Mucosa of descending colon (tissue), 3 donors: Measurements from ENCODE around the gene FOXO6. TPM values are rescaled to one million over a fixed set of nuclear protein-coding genes. Genes with fewer than 3 reads are reported as not detected.

ENCODE experiments used
- ATAC-seq: fragments of 200-7000 bp; cut with Tn5 transposase; one replicate; pipeline ENCODE4 v1.9.1; 2020; ENCODE audit warnings: mild to moderate bottlenecking, moderate library complexity
- DNase-seq, 3 donors: peaks; one replicate each; pipeline ENCODE4 v3.0.0-alpha.2; 2020
- H3K36me3 ChIP-seq: fragments of 200-600 bp; one replicate; pipeline ENCODE4 v1.8.0; 2021; ENCODE audit warnings: low read depth, mild to moderate bottlenecking
- H3K4me1 ChIP-seq: fragments of 200-600 bp; one replicate; pipeline ENCODE4 v1.8.0; 2021; ENCODE audit warnings: low read depth, mild to moderate bottlenecking
- H3K4me3 ChIP-seq: fragments of 200-600 bp; one replicate; pipeline ENCODE4 v1.8.0; 2021; ENCODE audit warnings: mild to moderate bottlenecking
- H3K9me3 ChIP-seq: fragments of 200-600 bp; one replicate; pipeline ENCODE4 v1.8.0; 2021; ENCODE audit warnings: mild to moderate bottlenecking
- intact Hi-C, 2 donors: fragments of 100-400 bp; cut with DNase I in 1 of 2; cut with micrococcal nuclease in 1 of 2; formaldehyde crosslinking; loops; one replicate each; pipeline versions ENCODE4 v1.11.0 to v1.11.1; 2022; cut with DNase I, micrococcal nuclease
- total RNA-seq, 3 donors: library from RNA; stranded (reverse); fragmentation: NEBNext Ultra II Directional in 2 of 3; extraction: Animal tissue kit (Norgen Biotek cat#: 25700) in 2 of 3; gene quantifications; one replicate each; pipeline versions ENCODE4 v1.2.1 to v1.2.4, GENCODE V29; 2021 to 2023
- TF ChIP-seq, protein P1 (sequence below): fragments of 200-600 bp; IDR thresholded peaks from one replicate; pipeline ENCODE4 v1.8.0; 2022; ENCODE audit warnings: antibody characterized with exemption, mild to moderate bottlenecking
- donor health status: DM: no; HTN: no; CAD: no; lungs with moderate emphysema.
- donor health status: DM: no; HTN: no; CAD: no.
- donor health status: DM: no; HTN: yes; CAD: no.

FOXO6 gene
- total RNA-seq, 3 donors from 2014 or later: 0.65 to 2.0 (median 0.72) TPM

DNA sequence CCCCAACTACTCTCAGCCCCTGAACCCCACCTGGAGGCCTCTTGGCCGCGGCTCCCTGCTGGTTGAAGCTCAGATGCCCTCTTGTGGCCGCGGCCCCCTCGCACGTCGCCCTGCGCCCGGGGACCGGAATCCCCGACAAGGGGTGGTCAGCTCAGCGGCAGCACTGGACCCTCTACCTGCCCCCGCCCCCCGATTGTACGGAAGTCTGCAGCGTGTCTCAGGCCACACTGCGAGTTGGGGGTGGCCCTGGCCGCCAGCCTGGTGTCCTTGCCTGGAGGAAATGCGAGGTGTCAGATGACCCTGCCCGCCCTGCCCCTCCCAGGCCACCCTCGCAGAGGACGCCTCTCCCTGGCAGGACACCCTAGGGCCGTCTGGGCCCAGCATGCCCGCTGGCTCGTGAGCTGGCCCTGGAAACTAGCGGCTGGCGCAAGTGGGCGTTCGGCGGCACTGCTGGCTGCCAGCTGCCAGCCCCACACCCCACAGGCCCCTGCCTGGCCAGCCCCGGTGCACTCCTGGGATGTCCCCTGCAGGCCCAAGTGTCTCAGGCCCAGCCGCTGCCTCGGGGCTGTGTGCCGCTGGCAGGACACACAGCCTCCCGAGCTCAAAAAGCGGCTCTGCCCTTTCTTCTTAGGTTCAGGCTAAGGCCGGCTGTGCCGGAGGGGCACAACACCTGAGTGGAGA, 62.4 kb downstream of the FOXO6 start:
- intact Hi-C loops: no loop called here
- TF ChIP-seq, protein P1, sequence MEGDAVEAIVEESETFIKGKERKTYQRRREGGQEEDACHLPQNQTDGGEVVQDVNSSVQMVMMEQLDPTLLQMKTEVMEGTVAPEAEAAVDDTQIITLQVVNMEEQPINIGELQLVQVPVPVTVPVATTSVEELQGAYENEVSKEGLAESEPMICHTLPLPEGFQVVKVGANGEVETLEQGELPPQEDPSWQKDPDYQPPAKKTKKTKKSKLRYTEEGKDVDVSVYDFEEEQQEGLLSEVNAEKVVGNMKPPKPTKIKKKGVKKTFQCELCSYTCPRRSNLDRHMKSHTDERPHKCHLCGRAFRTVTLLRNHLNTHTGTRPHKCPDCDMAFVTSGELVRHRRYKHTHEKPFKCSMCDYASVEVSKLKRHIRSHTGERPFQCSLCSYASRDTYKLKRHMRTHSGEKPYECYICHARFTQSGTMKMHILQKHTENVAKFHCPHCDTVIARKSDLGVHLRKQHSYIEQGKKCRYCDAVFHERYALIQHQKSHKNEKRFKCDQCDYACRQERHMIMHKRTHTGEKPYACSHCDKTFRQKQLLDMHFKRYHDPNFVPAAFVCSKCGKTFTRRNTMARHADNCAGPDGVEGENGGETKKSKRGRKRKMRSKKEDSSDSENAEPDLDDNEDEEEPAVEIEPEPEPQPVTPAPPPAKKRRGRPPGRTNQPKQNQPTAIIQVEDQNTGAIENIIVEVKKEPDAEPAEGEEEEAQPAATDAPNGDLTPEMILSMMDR: no peak
- no peaks in the 10 kb centered on the region for H3K9me3 ChIP-seq
- ATAC-seq (peak; percentile 8), DNase-seq (peak in 2 of 3 donors; percentile 18 to 37)
- H3K4me3 ChIP-seq: no peak overlapping the region
- H3K4me1 ChIP-seq: no peaks in the 10 kb centered on the region
- no peaks in the 10 kb centered on the region for H3K36me3 ChIP-seq

DNA sequence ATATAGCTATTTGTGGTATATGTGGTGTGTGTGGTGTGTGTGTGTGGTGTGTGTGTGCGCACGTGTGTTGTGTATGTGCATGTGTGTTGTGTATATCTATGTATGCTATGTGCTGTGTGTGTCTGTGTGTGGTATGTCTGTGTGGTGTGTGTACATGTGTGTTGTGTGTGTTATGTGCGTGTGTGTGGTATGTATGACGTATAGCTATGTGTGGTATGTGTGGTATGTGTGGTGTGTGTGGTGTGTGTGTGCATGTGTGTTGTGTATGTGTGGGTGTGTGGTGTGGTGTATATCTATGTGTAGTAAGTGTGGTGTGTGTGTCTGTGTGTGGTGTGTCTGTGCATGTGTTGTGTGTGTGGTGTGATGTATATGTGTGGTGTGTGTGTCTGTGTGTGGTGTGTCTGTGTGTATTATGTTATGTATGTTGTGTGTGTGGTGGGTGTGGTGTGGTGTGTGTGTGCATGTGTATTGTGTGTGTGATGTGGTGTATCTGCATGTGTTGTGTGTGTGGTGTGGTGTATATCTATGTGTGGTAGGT, 63.4 kb downstream of the FOXO6 start:
- Histone ChIP-seq H3K4me3 (no peak overlapping the region), H3K4me1 (no peaks in the 10 kb centered on the region), H3K9me3 (no peaks in the 10 kb centered on the region), H3K36me3 (no peaks in the 10 kb centered on the region)
- TF ChIP-seq, protein P1: no peak
- no peak for DNase-seq
- no peak for ATAC-seq
- intact Hi-C loops: no loop called here

DNA sequence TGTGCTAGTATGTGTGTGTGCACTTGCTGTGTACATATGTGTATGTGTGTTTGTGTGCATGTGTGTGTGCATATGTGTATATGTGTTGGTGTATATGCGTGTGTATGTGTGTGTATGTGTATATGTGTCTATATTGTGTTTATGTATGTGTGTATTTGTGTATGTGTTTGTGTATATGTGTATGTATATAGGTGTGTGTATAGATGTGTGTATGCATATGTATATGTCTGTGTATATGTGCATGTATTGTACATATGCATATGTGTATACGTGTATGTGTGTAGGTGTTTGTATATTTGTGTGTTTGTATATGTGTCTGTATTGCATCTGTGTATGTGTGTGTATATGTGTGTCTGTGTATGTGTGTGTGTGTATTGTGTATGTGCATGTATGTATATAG, 64.1 kb downstream of the FOXO6 start:
- ATAC-seq: no peak
- Histone ChIP-seq H3K9me3 (no peaks in the 10 kb centered on the region), H3K36me3 (no peaks in the 10 kb centered on the region), H3K4me3 (no peak overlapping the region), H3K4me1 (no peaks in the 10 kb centered on the region)
- TF ChIP-seq, protein P1: no peak
- no peak for DNase-seq
- intact Hi-C loops: no loop called here

DNA sequence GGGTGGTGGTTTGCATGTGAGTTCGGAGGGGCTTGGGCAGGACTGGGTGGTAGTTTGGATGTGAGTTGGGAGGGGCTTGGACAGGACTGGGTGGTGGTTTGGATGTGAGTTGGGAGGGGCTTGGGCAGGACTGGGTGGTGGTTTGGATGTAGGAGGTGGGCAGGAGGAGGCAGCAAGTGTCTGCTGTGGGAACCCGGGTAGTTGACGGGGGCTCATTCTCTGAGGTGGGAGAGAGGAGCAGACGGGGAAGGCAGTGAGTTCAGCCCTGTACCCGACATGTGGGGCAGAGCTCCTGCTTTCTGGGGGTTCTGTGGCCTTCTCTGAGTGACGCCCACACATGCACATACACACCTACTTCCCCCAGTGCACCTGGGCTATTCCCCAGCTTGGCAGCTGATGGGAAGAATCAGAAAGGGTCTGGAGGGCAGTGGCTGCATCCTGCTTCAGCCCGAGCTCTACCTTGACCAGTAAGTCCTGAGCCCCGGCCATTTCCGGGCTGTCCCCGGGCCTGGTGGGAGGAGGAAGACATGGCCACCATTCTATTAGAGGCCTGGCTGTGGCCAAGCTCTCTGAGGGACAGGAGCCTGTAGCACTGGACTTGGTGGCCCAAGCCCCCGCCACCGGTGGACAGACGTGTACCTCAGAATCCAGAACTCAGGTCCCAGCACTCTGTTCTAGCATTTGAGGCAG, 65.1 kb downstream of the FOXO6 start:
- TF ChIP-seq, protein P1: no peak
- no peaks in the 10 kb centered on the region for H3K36me3 ChIP-seq
- no peak overlapping the region for H3K4me3 ChIP-seq
- no peaks in the 10 kb centered on the region for H3K4me1 ChIP-seq
- DNase-seq (no peak), ATAC-seq (no peak)
- H3K9me3 ChIP-seq: no peaks in the 10 kb centered on the region
- intact Hi-C loops: no loop called here

DNA sequence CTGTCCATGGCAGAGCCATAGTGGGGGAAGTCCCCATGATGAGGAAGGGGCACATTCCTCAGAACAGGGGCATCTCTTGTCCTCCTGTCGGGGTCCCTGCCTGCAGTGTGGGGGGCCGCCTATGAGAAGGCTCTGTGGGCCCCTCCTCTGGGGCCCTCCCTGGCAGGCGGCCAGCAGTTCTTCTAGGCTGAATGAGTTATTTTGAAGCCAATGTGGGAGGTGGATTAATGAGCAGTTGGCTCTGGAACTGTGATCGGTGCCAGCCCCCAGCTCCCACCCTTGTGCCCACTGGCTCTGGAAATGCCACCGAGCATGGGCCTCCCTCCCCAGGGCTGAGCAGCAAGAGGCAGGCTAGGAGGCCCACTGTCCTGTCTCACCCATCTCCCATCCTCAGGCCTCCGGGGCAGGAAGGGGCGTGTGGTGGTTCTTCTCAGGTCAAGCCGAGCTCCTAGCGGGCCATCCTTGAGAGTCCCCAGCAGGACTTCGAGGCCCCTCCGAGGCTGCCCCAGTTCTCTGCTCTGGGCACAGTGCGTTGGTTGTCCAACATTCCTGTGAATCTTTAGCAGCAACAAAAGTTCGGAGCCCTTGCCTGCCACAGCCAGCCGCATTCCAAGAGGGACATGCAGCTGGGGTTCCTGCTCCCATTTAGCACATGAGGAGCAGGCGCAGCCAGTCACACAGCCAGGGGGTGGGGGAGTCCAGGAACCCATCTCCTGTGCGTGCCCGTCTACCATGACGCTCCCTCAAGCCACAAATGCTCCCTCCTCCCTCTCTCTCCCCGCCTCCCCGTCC, 66.1 kb downstream of the FOXO6 start:
- ATAC-seq: no peak
- intact Hi-C loops: no loop called here

More for the DNA sequence above, 66.1 kb downstream of the FOXO6 start:
- no peaks in the 10 kb centered on the region for H3K9me3 ChIP-seq
- no peaks in the 10 kb centered on the region for H3K4me1 ChIP-seq
- TF ChIP-seq, protein P1: no peak
- DNase-seq: no peak
- H3K36me3 ChIP-seq: no peaks in the 10 kb centered on the region
- no peak overlapping the region for H3K4me3 ChIP-seq
